G401.6 (cell line): ENCODE results near the gene TRIM67.

Experiments used
- FAIRE-seq: peaks from 2 replicates; lab custom pipeline; 2012; peaks lifted over from hg19 to GRCh38; lab: Jason Lieb, UNC

The TRIM67 gene

DNA sequence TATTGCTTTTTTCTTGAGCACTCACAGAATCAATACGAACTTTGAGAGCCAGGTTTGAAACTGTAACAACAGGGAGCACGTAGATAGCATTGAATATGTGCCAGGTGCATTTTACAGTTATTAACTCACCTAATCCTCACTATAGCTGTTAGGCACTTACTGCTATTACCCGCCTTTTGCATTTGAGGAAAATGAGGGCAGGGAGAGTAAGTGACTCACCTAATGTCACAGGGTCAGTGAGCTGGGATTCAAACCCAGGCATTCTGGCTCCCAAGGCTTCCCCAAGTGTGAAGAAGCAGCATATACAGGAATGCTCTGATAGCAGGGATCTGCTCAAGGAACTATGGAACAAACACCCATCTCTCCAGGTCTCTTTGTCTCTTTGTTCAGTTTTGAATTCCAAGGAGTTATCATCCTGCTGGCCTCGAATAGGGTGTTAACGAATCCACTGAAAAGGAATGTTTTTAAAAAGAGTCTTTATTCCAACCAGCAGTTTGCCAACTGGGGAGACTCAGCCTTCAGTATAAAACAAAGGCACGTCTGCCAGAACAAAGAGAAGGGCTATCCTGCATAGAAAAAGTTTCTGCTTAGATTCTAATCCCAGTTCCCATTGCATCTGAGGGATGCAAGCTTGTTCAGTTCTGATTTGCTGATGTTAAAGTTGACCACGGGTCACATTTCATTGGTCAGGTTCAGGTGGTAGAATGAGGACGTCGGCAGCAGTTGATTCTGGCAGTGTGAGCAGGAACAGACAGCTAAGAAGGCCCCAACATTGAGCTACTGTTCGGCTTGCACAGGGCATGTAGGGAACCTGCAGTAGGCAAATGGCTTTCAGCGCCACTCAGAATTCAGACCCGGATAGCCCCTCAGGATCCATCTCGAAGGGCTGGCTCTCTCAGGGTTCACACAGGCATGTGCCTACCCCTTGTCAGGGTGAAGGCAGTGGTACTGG is 22.1 kb downstream of the TRIM67 start:
- no peak for FAIRE-seq

DNA sequence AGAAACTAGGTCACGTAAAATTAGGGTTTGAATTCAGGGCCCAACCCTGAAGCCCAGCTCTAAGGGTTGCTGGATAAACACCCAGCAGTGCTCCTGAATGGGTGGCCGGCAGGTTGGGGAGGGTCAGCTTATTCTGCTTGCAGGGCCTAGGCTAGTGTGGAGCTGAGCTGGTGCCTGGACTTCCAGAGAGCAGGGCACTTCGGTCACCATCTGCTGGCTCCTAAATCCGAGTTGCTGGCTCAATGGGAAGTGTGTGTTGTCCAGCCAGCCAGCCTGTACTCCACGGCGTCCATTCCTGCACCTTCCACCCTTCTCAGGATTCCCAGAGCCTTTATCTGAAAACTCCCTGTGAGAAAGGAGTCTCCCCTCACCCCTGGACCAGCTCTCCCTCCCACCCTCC is 23.0 kb downstream of the TRIM67 start:
- no peak for FAIRE-seq

- FAIRE-seq, result no peak
Measured at GRCh38 chr1:231185391-231185790, 23.5 kb downstream of the TRIM67 start.

- FAIRE-seq, result no peak
Measured at GRCh38 chr1:231186356-231187115, 24.7 kb downstream of the TRIM67 start.

DNA sequence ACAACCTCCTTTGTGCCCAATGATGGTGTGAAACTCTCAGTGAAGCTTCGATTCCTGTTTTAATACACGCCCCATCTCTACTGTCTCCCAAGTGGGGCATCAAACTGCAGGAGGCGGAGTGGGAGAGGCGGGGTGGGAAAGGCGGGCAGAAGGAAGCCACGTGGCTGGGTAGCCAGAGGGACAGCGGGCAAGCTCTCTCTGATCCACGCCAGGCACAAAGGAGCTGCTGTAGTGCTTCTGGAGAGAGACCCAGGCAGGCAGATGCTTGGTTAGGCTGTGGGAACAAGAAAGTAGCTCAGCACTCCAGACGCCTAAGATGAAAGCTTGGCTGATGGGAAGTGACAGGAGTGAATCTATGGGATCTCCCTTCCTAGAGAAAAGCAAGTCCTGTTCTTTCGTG is 25.7 kb downstream of the TRIM67 start:
- no peak for FAIRE-seq

GRCh38 chr1:231188072-231188471 is 26.2 kb downstream of the TRIM67 start:
- no peak for FAIRE-seq

- FAIRE-seq, result no peak
Measured at GRCh38 chr1:231188768-231189167, 26.9 kb downstream of the TRIM67 start.

DNA sequence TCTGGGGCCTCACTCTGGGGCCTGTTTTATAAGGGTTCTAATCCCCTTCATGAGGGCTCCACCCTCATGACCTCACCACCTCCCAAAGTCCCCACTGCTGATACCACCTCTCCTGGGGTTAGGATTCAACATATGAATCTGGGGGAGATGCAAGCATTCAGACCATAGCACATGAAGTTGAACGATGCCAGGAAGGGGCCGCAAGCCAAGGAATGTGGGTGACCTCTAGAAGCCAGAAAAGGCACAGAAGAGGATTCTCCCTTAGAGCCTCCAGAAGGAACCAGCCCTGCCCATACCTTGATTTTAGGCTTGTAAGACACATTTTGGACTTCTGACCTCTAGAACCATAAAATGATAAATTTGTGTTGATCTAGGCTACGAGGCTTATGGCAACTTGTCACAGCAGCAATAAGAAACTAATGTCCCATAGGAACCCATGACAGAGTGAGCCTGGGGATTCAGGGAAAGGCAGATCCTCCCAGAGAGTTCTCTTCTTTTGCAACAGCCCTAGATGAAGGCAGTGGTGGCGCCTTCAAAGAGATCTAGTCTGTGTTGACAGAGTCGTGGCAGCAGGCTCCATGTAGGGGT is 27.9 kb downstream of the TRIM67 start:
- no peak for FAIRE-seq

DNA sequence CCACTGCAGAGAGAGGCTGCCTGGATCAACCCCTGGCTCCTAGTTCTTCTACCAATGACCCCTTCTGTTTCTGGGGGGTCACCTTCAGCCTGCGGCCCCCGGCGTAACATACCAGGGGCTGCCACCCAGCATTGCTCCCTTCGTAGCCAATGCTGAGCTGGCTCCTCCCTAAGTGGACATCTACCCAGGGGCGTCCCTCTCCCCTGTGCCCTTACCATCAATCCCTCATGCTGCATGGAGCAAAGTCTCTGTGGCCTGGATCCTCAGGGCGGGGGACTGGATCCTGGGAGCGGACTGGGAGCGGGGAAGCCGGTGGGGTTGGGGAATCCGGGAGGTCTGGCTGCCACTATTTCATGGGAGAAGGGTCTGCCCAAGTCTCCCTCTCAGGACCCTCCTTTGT is 28.6 kb downstream of the TRIM67 start:
- no peak for FAIRE-seq

DNA sequence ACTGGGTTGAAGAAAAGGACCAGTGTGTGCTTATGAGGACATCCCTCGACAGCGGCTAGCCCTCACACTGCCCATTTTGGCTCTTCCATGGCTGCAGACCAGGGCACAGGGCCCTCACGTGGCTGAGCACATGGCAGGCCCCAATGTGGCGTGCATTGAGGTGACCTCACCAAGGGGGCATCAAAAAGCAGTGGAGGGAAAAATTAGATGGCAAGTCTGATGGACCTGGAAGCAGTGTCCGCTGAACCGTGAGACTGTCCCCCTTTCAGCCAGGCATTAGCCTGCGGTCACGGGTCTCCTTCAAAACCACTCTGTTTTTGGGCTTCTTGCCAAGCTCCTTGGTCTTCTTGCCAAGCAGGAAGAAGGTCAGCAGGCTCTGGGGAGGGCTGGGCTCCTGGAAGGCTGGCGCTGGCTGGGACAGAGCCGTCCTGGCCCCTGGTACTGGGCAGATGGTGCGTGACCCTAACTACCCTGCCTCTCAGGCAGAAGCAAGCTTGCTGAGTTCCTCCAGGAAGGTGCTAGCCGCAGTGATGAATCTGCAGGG is 30.8 kb downstream of the TRIM67 start:
- FAIRE-seq, result no peak

DNA sequence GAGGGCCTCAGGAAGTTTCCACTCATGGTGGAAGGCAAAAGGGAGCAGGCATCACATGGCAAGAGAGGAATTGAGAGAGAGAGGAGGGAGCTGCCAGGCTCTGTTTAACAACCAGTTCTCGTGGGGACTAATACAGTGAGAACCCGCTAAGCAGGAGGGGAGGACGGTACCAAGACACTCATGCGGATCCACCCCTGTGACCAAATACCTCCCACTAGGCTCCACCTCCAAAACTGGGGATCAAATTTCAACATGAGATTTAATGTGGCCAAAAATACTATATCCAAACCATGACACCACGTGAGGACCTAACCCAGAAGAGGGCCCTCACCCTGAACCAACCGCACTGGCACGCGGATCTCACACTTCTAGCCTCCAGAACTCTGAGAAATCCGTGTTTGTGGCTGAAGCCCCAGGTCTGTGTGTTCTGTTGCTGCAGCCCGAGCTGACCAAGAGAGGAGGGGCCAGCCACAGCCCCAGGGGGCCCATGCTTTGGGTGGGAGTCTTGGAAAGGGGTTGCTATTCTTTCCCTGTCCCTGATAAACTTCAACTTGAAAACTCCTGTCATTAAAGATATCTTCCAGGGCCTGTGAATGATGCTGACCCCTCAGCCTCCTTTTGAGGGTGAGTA is 32.0 kb downstream of the TRIM67 start:
- no peak for FAIRE-seq

DNA sequence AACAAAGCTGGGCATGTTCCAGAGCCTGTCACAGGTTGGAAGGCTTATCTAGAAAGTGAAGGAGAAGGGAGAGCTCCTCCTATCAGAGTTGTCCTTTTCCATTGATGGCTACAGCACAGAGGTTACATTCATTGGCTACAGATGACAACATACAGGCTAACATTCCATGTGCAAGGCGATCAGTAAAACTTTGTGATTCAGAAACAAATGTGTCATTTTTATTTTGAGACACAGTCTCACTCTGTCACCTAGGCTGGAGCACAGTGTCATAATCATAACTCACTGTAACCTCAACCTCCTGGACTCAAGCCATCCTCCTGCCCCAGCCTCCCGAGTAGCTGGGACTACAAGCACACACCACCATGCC is 32.6 kb downstream of the TRIM67 start:
- no peak for FAIRE-seq

- no peak for FAIRE-seq
Measured at GRCh38 chr1:231194843-231195516, 33.1 kb downstream of the TRIM67 start.

GRCh38 chr1:231196307-231196706 is 34.4 kb downstream of the TRIM67 start:
- FAIRE-seq, result no peak

DNA sequence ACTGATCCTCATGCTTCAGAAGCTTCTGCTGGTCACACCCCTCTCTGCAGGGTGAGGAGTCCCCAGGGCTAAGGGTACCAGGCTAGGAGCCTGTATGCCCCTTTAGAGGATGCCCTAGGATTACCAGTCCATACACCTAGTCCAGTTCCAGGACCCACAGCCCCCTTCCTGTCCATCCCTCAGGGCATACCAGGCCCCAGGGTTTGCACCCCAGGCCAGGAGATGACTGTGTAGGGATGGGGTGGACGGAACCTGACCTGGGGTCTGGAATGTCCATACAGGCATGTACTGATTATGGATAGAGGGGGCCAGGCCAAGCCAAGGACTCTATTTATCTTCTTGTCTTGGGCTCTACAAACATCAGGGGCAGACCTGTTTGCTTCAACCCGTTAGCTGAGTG is 34.9 kb downstream of the TRIM67 start:
- FAIRE-seq, result no peak

GRCh38 chr1:231199868-231200267 is 38.0 kb downstream of the TRIM67 start:
- FAIRE-seq, result no peak

GRCh38 chr1:231200388-231201031 is 38.7 kb downstream of the TRIM67 start:
- FAIRE-seq, result no peak

DNA sequence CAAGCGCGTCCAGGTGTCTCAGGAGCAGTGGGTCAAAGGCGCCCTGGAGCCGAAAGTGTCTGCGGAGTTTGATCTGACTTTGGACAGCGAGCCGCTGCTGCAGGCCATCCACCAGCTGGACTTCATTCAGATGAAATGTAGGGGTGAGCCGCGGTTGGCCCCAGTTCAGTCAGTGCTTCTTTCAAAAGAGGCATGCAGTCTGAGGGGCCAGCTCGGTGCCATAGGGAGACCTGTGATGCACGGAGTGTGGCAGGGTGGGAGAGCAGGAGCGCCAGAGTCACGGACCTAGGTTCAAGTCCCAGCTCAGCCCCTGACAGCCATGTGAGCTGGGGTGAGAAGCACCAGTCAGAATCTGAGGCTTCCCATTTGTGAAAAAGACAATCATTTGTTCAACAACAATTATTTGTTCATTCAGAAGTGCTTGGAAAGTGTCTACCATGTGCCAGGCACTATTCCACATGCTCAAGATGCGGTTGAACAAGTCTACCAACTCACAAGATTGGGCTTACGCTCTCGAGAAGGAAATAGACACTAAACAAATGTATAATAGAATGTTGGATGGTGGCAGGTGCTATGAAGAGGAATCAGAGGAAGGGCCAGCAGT is 39.6 kb downstream of the TRIM67 start:
- FAIRE-seq, result no peak

DNA sequence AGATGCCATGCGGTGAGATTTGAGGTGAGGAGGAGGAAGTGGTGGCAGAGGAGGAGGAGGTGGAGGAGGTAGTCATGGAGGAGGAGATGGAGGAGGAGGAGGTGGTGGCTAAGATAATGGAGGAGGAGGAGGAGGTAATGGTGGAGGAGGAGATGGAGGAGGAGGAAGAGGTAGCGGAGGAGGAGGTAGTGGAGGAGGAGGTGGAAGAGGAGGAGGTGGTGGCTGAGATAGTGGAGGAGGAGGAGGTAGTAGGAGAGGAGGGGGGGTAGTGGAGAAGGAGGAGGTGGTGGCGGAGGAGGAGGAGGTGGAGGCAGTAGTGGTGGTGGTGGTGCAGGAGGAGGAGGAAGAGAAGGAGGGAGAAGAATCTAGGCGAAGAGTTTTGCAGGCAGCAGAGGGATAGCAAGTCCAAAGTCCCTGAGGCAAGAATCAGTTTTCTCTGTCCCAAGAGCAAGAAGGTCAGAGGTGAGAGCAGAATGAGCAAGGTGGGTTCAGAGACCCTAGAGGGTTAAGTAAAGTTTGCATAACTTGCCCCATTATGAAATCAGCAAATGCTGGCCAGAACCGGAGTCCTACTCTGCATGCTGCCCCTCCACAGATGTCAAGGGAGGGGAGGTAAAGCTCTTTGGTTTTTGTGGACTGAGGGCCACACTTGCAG is 40.2 kb downstream of the TRIM67 start:
- FAIRE-seq, result no peak
